CD14-positive monocyte (primary cell): ENCODE data around the gene CCL26. TPM values are rescaled to one million over a fixed set of nuclear protein-coding genes. Genes with fewer than 3 reads are reported as not detected.

Source experiments
- DNase-seq, 3 donors: peaks; one replicate each; pipeline ENCODE4 v3.0.0-alpha.2; 2011 to 2022
- H2AFZ ChIP-seq: 2 replicates; pipeline ENCODE4 v1.6.0; 2012; ENCODE audit warnings: mild to moderate bottlenecking, low read depth, low read length, inconsistent platforms; ENCODE audit not compliant: insufficient read depth, poor library complexity, severe bottlenecking
- H3K27ac ChIP-seq, 2 donors: 1 replicate in 1 of 2; 2 replicates in 1 of 2; pipeline ENCODE4 v1.5.1; 2012 to 2013; ENCODE audit warnings: low read length in 2 of 2, control low read depth in 1 of 2, inconsistent platforms in 1 of 2, low read depth in 1 of 2, mild to moderate bottlenecking in 1 of 2
- H3K27me3 ChIP-seq, 2 donors: one replicate each; pipeline versions ENCODE4 v1.6.0 to v1.6.1; 2011 to 2013; ENCODE audit warnings: low read length in 2 of 2; ENCODE audit not compliant: control insufficient read depth in 2 of 2, insufficient read depth in 2 of 2
- H3K36me3 ChIP-seq, 2 donors: replicated peaks in 1 of 2; 1 replicate in 1 of 2; 2 replicates in 1 of 2; pipeline versions ENCODE4 v1.5.1 to v1.6.1; 2012 to 2013; ENCODE audit warnings: low read length in 2 of 2, control low read depth in 1 of 2, inconsistent platforms in 1 of 2, mild to moderate bottlenecking in 1 of 2; ENCODE audit not compliant: insufficient read depth in 2 of 2, control insufficient read depth in 1 of 2
- H3K4me1 ChIP-seq, 2 donors: 1 replicate in 1 of 2; 2 replicates in 1 of 2; pipeline versions ENCODE4 v1.5.1 to v1.6.1; 2012 to 2013; ENCODE audit warnings: low read length in 2 of 2, control low read depth in 1 of 2, inconsistent platforms in 1 of 2, mild to moderate bottlenecking in 1 of 2, moderate library complexity in 1 of 2; ENCODE audit not compliant: insufficient read depth in 2 of 2, control insufficient read depth in 1 of 2
- H3K4me2 ChIP-seq: replicated peaks from 2 replicates; pipeline ENCODE3; 2012; ENCODE audit warnings: low read length, moderate library complexity, mild to moderate bottlenecking; ENCODE audit not compliant: poor library complexity, severe bottlenecking; ENCODE audit errors: extremely low read depth
- H3K4me3 ChIP-seq, 3 experiments: fragments of 200-600 bp in 1 of 3; sonication (generic) in 1 of 3; replicated peaks in 1 of 3; 1 replicate in 2 of 3; 2 replicates in 1 of 3; pipeline ENCODE4 v1.5.1; 2011 to 2013; ENCODE audit warnings: low read length in 3 of 3, mild to moderate bottlenecking in 3 of 3, control low read depth in 2 of 3, low read depth in 2 of 3, inconsistent platforms in 1 of 3, moderate library complexity in 1 of 3
- H3K79me2 ChIP-seq: 2 replicates; pipeline ENCODE4 v1.6.0; 2012; ENCODE audit warnings: mild to moderate bottlenecking, control low read depth, inconsistent platforms, low read length, moderate library complexity; ENCODE audit not compliant: insufficient read depth
- H3K9ac ChIP-seq: 2 replicates; pipeline ENCODE4 v1.6.0; 2017; ENCODE audit warnings: low read length, mild to moderate bottlenecking; ENCODE audit not compliant: insufficient read depth, poor library complexity, severe bottlenecking
- H3K9me3 ChIP-seq, 2 donors: replicated peaks in 1 of 2; 1 replicate in 1 of 2; 2 replicates in 1 of 2; pipeline versions ENCODE4 v1.5.1 to v1.6.1; 2012 to 2013; ENCODE audit warnings: low read length in 2 of 2, control low read depth in 1 of 2; ENCODE audit not compliant: control insufficient read depth in 1 of 2, insufficient read depth in 1 of 2
- H4K20me1 ChIP-seq: 2 replicates; pipeline ENCODE4 v1.6.0; 2012; ENCODE audit warnings: mild to moderate bottlenecking, low read length, control low read depth, moderate library complexity; ENCODE audit not compliant: insufficient read depth
- H3K27ac Mint-ChIP-seq, 7 donors: one replicate each; pipeline ENCODE4 v1.8.0; 2020; ENCODE audit warnings: mild to moderate bottlenecking in 7 of 7, mixed read lengths in 7 of 7, moderate library complexity in 6 of 7, inconsistent platforms in 2 of 7
- H3K27me3 Mint-ChIP-seq, 3 donors: one replicate each; pipeline ENCODE4 v1.8.0; 2021 to 2022; ENCODE audit warnings: low read depth in 3 of 3, mild to moderate bottlenecking in 3 of 3, mixed read lengths in 3 of 3, moderate library complexity in 3 of 3, inconsistent platforms in 1 of 3
- H3K36me3 Mint-ChIP-seq, 2 donors: one replicate each; pipeline ENCODE4 v1.8.0; 2020; ENCODE audit warnings: mixed read lengths in 2 of 2, inconsistent platforms in 1 of 2, mild to moderate bottlenecking in 1 of 2
- H3K4me1 Mint-ChIP-seq: one replicate; pipeline ENCODE4 v1.8.0; 2020; ENCODE audit warnings: mild to moderate bottlenecking, mixed read lengths
- H3K4me3 Mint-ChIP-seq, 2 donors: one replicate each; pipeline ENCODE4 v1.8.0; 2020; ENCODE audit warnings: mild to moderate bottlenecking in 2 of 2, mixed read lengths in 2 of 2, moderate library complexity in 1 of 2
- H3K9me3 Mint-ChIP-seq, 7 donors: one replicate each; pipeline ENCODE4 v1.8.0; 2020 to 2022; ENCODE audit warnings: mixed read lengths in 7 of 7, mild to moderate bottlenecking in 6 of 7, moderate library complexity in 6 of 7, inconsistent platforms in 2 of 7
- WGBS: methylation state at CpG from one replicate; pipeline ENCODE4 v1.1.5; 2013; ENCODE audit warnings: missing lambda C conversion rate; ENCODE audit not compliant: insufficient coverage; 5-methylcytosine and 5-hydroxymethylcytosine counted together
- intact Hi-C, 2 donors: fragments of 100-400 bp; cut with micrococcal nuclease; formaldehyde crosslinking; loops; one replicate each; pipeline versions ENCODE4 v1.15.0 to v1.15.1; 2023
- polyA plus RNA-seq, 3 donors: library from polyadenylated mRNA; depleted of rRNA in 1 of 3; unstranded in 2 of 3; stranded (reverse) in 1 of 3; fragments of 300-500 nt in 2 of 3; fragments of >200 nt in 1 of 3; fragmentation: Illumina TruSeq in 2 of 3; gene quantifications; 1 replicate in 2 of 3; 2 replicates in 1 of 3; pipeline ENCODE4 v1.2.3, GENCODE V29; 2012 to 2021
- TF ChIP-seq, protein P1 (sequence below): fragments of 200-600 bp; IDR thresholded peaks from one replicate; pipeline ENCODE4 v1.8.0; 2022; ENCODE audit warnings: antibody characterized with exemption, mild to moderate bottlenecking

CCL26 gene
- polyA plus RNA-seq, 3 donors: not detected

DNA sequence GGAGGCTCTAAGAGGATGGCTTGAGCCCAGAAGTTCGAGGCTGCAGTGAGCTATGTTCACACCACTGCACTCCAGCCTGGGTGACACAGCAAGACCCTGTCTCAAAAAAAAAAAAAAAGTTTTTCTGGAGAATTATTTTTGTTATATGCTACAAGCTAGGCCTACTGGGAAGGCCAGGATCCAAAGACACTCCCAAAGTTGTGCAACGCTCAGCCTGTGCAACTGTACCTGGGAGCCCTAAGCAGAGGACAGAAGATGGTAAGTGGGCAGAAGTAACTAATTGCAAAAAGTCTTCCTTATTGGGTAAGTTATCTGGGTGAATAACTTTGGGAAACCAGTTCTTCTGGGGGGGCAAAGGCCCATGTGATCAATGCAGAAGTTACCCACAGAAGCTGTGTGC lies 50.6 kb downstream of the CCL26 start:
- no peak overlapping the region for H3K9ac ChIP-seq
- no peak overlapping the region for H3K27ac ChIP-seq
- no peaks in the 10 kb centered on the region for H3K79me2 ChIP-seq
- no peaks in the 10 kb centered on the region for H3K27me3 ChIP-seq
- 82% methylated on average over 2 of the region's 2 CpGs for WGBS
- H4K20me1 ChIP-seq: no peaks in the 10 kb centered on the region
- Mint-ChIP-seq H3K4me3 (no peak overlapping the region), H3K36me3 (peaks cover 3 to 5% of the 10 kb centered on the region in 2 donors), H3K27me3 (peaks cover 0 to 2% (median 2%) of the 10 kb centered on the region in 3 donors), H3K9me3 (no peaks in the 10 kb centered on the region), H3K4me1 (peaks cover 8% of the 10 kb centered on the region), H3K27ac (peak overlapping the region in 1 of 7 donors; percentile 5)
- no peak for DNase-seq
- no peaks in the 10 kb centered on the region for H3K4me1 ChIP-seq
- H3K4me2 ChIP-seq: no peak overlapping the region
- H3K36me3 ChIP-seq: no peaks in the 10 kb centered on the region
- intact Hi-C loops: no loop called here
- TF ChIP-seq, protein P1, sequence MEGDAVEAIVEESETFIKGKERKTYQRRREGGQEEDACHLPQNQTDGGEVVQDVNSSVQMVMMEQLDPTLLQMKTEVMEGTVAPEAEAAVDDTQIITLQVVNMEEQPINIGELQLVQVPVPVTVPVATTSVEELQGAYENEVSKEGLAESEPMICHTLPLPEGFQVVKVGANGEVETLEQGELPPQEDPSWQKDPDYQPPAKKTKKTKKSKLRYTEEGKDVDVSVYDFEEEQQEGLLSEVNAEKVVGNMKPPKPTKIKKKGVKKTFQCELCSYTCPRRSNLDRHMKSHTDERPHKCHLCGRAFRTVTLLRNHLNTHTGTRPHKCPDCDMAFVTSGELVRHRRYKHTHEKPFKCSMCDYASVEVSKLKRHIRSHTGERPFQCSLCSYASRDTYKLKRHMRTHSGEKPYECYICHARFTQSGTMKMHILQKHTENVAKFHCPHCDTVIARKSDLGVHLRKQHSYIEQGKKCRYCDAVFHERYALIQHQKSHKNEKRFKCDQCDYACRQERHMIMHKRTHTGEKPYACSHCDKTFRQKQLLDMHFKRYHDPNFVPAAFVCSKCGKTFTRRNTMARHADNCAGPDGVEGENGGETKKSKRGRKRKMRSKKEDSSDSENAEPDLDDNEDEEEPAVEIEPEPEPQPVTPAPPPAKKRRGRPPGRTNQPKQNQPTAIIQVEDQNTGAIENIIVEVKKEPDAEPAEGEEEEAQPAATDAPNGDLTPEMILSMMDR: no peak
- no peaks in the 10 kb centered on the region for H3K9me3 ChIP-seq
- no peak overlapping the region for H2AFZ ChIP-seq
- H3K4me3 ChIP-seq: no peak overlapping the region

DNA sequence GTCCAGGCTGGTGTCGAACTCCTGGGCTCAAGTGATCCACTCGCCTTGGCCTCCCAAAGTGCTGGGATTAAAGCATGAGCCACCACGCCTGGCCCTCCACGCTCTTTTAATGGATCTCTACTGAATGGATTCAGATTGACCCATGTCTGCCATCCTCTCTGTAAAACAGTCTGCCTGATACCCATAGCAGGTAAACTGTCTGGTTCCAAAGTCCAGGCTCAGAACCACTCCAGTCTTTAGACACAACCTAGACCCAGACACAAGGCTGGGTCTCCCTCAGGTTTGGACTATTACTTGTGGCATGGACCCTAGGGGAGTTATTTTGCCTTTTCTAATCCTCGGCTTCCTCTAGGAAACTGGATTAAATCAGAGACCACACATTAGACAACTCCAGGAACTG lies 52.4 kb downstream of the CCL26 start:
- Histone ChIP-seq H2AFZ (no peak overlapping the region), H3K9ac (no peak overlapping the region), H3K4me2 (no peak overlapping the region), H3K27me3 (no peaks in the 10 kb centered on the region), H4K20me1 (no peaks in the 10 kb centered on the region), H3K27ac (no peak overlapping the region), H3K79me2 (no peaks in the 10 kb centered on the region), H3K9me3 (peaks cover 0 to 4% of the 10 kb centered on the region in 2 donors), H3K4me3 (no peak overlapping the region), H3K36me3 (no peaks in the 10 kb centered on the region), H3K4me1 (no peaks in the 10 kb centered on the region)
- Mint-ChIP-seq H3K4me3 (no peak overlapping the region), H3K4me1 (peaks cover 3% of the 10 kb centered on the region), H3K27ac (peak overlapping the region in 2 of 7 donors; percentile 24 to 70), H3K27me3 (peaks cover 0 to 5% (median 2%) of the 10 kb centered on the region in 3 donors), H3K36me3 (peaks cover 10 to 12% of the 10 kb centered on the region in 2 donors), H3K9me3 (peaks cover 4 to 9% (median 6%) of the 10 kb centered on the region in 7 donors)
- TF ChIP-seq, protein P1: no peak
- 97% methylated on average over 4 of the region's 5 CpGs for WGBS
- intact Hi-C loops: no loop called here
- DNase-seq: no peak

Other genes with a start within 250 kb of the CCL26 start
- gene HIP1, start 33.3 kb downstream of the CCL26 start, polyA plus RNA-seq: 10 to 100 TPM in 1 of 3 donors, 1 to 10 TPM in 2; 4.3 to 14.8 (median 5.3) TPM
- 1 to 10 TPM in 1 of 3 donors, not detected in 2; 1.2 TPM for gene CCL24, start 41.6 kb upstream of the CCL26 start, polyA plus RNA-seq
- gene RHBDD2, start 106.8 kb upstream of the CCL26 start, polyA plus RNA-seq: 10 to 100 TPM; 34.1 to 54.6 (median 53.1) TPM
- 100 to 1,000 TPM in 1 of 3 donors, 10 to 100 TPM in 2; 90.5 to 102 (median 98.1) TPM for gene POR, start 142.9 kb upstream of the CCL26 start, polyA plus RNA-seq
- 10 to 100 TPM; 65.5 to 79.9 (median 76.1) TPM for gene TMEM120A, start 222.4 kb upstream of the CCL26 start, polyA plus RNA-seq